Lower lobe of right lung (tissue), 2 donors: ENCODE data around the gene LRRC25. TPM values are rescaled to one million over a fixed set of nuclear protein-coding genes. Genes with fewer than 3 reads are reported as not detected.

Source experiments
- ATAC-seq, 2 donors: fragments of 200-7000 bp; cut with Tn5 transposase; one replicate each; pipeline ENCODE4 v1.9.1; 2020 to 2022; ENCODE audit warnings: mild to moderate bottlenecking in 2 of 2, moderate library complexity in 2 of 2
- DNase-seq: peaks from one replicate; pipeline ENCODE4 v3.0.0-alpha.2; 2020
- H3K27ac ChIP-seq: fragments of 200-600 bp; one replicate; pipeline ENCODE4 v1.8.0; 2022
- H3K27me3 ChIP-seq: fragments of 200-600 bp; one replicate; pipeline ENCODE4 v1.8.0; 2022; ENCODE audit warnings: low read depth
- H3K36me3 ChIP-seq: fragments of 200-600 bp; one replicate; pipeline ENCODE4 v1.8.0; 2022; ENCODE audit warnings: mild to moderate bottlenecking
- H3K4me1 ChIP-seq: fragments of 200-600 bp; one replicate; pipeline ENCODE4 v1.8.0; 2022
- H3K4me3 ChIP-seq: fragments of 200-600 bp; one replicate; pipeline ENCODE4 v1.8.0; 2022; ENCODE audit warnings: mild to moderate bottlenecking
- H3K9me3 ChIP-seq: fragments of 200-600 bp; one replicate; pipeline ENCODE4 v1.8.0; 2022
- intact Hi-C: fragments of 100-400 bp; cut with DNase I; formaldehyde crosslinking; loops from one replicate; pipeline ENCODE4 v1.11.0; 2022
- total RNA-seq: library from RNA; stranded (reverse); fragmentation: NEBNext Ultra II Directional; extraction: Animal tissue kit (Norgen Biotek cat#: 25700); gene quantifications from one replicate; pipeline ENCODE4 v1.2.1, GENCODE V29; 2021
- TF ChIP-seq, protein P1 (sequence below): fragments of 200-600 bp; IDR thresholded peaks from one replicate; pipeline ENCODE4 v1.8.0; 2022; ENCODE audit warnings: antibody characterized with exemption, mild to moderate bottlenecking
- donor health status: DM: no; HTN: yes; CAD: no; lungs with severe emphysema.

The LRRC25 gene
- total RNA-seq, 1 donor from 2014 or later = 35.4 TPM

DNA sequence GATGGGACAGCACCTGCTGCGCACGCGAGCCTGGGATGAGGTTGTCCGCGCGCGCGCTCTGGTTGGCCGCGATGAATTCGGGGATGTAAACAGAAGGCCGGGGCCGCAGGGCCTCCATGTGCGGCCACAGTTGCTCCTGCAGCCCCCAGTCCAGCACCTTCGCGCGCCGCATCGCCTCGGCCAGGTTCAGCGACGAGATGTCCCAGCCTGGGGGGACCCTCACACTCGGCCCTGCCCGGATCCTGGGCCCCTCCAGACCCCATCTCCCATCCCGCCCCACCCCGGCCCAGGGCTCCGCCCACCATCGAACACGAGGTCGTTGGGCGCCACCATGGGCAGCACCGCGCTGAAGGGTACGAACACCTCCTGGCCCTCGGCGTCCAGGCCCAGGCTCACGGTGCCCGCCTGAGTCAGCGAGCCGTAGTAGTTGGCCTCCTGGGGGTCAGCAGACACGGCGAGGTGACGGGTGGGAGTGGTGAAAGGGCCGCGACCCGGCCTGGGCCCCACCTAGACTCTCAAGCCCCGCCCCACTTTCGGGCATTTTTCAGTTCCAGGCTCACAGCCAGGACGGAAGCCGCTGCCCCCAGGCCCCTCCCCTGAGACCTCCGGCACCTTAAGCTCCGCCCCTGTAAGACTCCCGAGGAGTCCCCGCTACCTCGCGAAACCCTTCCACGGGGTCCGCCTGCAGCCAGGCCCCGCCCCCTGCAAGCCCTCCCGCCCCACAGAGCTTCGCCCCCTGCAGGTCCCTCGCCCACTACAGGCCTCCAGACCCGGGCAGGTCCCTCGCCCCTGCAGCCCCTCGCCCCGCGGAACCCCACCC lies 39.5 kb upstream of the LRRC25 start:
- Histone ChIP-seq H3K4me1 (peaks cover 46% of the 10 kb centered on the region), H3K9me3 (no peaks in the 10 kb centered on the region), H3K27me3 (no peaks in the 10 kb centered on the region), H3K27ac (peak overlapping the region; percentile 56), H3K36me3 (peaks cover 13% of the 10 kb centered on the region), H3K4me3 (peak overlapping the region; percentile 64)
- intact Hi-C loops = no loop called here
- ATAC-seq = peak; percentile 62 to 68
- TF ChIP-seq, protein P1, sequence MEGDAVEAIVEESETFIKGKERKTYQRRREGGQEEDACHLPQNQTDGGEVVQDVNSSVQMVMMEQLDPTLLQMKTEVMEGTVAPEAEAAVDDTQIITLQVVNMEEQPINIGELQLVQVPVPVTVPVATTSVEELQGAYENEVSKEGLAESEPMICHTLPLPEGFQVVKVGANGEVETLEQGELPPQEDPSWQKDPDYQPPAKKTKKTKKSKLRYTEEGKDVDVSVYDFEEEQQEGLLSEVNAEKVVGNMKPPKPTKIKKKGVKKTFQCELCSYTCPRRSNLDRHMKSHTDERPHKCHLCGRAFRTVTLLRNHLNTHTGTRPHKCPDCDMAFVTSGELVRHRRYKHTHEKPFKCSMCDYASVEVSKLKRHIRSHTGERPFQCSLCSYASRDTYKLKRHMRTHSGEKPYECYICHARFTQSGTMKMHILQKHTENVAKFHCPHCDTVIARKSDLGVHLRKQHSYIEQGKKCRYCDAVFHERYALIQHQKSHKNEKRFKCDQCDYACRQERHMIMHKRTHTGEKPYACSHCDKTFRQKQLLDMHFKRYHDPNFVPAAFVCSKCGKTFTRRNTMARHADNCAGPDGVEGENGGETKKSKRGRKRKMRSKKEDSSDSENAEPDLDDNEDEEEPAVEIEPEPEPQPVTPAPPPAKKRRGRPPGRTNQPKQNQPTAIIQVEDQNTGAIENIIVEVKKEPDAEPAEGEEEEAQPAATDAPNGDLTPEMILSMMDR = no peak
- peak; percentile 82 for DNase-seq

- Histone ChIP-seq H3K27ac (peak overlapping the region; percentile 56), H3K9me3 (no peaks in the 10 kb centered on the region), H3K27me3 (no peaks in the 10 kb centered on the region), H3K36me3 (peaks cover 13% of the 10 kb centered on the region), H3K4me1 (peaks cover 46% of the 10 kb centered on the region), H3K4me3 (peak overlapping the region; percentile 64)
- DNase-seq = no peak
- ATAC-seq = no peak
- intact Hi-C loops = no loop called here
- TF ChIP-seq, protein P1 = no peak
Measured at GRCh38 chr19:18435842-18436670, 38.6 kb upstream of the LRRC25 start.

DNA sequence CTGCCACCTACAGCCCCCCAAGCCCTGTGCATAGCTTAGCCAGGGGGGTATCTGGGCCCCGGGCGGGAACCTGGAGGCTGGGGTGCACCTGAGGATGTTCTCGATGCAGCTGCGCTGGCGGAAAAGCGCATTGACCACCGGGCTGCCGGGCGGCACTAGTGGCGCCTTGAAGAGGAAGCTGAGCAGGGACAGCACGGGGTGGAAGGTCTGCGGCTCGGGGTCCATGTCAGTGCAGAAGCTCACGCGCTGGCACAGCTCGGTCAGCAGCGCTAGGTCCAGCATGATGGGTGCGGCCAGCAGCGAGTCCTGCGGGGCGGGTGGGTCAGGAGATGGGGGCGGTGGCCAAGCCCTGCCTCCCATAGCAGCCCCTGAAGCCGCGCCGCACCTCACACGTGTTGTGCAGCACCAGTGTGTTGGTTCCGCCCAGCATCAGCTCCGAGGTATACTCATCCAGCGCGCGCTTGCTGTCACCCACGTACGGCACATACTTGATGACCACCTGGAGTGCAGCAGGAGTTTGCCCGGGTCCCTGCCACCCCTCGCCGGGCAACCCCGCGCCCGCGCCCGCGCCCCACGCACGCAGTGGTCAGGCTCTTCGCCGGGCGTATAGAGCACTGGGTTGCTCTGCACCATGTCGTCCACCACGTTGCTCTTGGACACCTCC lies 37.9 kb upstream of the LRRC25 start:
- Histone ChIP-seq H3K9me3 (no peaks in the 10 kb centered on the region), H3K4me1 (peaks cover 46% of the 10 kb centered on the region), H3K36me3 (peaks cover 19% of the 10 kb centered on the region), H3K27me3 (no peaks in the 10 kb centered on the region), H3K27ac (no peak overlapping the region), H3K4me3 (no peak overlapping the region)
- intact Hi-C loops = no loop called here
- DNase-seq = no peak
- ATAC-seq = no peak
- TF ChIP-seq, protein P1 = no peak

DNA sequence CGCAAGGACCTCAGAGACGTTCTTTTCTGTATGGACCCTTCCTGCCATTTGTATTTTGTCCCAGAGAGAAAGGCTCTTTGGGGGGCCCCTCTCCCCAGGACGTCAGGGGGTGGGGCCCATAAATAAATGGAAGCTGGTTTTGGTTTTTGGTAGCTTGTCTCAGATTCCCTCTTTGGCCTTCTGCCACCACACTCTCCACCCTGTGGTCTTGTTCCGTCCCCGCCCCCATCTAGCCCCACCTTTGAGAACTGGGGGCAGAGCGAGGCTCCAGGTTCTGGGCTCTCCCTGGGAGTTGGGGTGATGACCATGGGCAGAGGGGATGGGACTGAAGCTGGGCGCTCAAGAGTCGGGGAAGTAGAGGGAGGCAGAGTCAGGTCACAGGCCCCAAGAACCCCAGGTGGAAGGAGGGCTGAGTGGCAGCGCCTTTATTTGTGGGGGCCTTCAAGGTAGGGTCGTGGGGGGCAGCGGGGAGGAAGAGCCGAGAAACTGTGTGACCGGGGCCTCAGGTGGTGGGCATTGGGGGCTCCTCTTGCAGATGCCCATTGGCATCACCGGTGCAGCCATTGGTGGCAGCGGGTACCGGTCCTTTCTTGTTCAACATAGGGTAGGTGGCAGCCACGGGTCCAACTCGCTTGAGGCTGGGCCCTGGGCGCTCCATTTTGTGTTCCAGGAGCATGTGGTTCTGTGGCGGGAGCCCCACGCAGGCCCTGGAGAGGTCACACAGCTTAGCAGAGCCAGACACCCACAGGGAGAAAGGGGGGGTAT lies 37.2 kb upstream of the LRRC25 start:
- H3K9me3 ChIP-seq = no peaks in the 10 kb centered on the region
- H3K27ac ChIP-seq = no peak overlapping the region
- H3K4me3 ChIP-seq = no peak overlapping the region
- ATAC-seq (no peak), DNase-seq (no peak)
- TF ChIP-seq, protein P1 = no peak
- peaks cover 52% of the 10 kb centered on the region for H3K4me1 ChIP-seq
- peaks cover 19% of the 10 kb centered on the region for H3K36me3 ChIP-seq
- intact Hi-C loops = no loop called here
- H3K27me3 ChIP-seq = no peaks in the 10 kb centered on the region
